Body of pancreas (tissue), 4 donors: ENCODE measurements around the gene GIGYF2.

Source experiments
- CTCF ChIP-seq, 7 experiments: fragments of 450-650 bp in 4 of 7; fragments of 200-600 bp in 3 of 7; sonication (generic) in 3 of 7; IDR thresholded peaks; one replicate each; pipeline ENCODE4 v1.5.1; 2016 to 2019; ENCODE audit warnings: antibody characterized with exemption in 7 of 7
- POLR2A ChIP-seq, 3 donors: fragments of 450-650 bp; IDR thresholded peaks; one replicate each; pipeline ENCODE4 v1.6.1; 2016; ENCODE audit warnings: antibody characterized with exemption in 3 of 3, mild to moderate bottlenecking in 2 of 3

DNA sequence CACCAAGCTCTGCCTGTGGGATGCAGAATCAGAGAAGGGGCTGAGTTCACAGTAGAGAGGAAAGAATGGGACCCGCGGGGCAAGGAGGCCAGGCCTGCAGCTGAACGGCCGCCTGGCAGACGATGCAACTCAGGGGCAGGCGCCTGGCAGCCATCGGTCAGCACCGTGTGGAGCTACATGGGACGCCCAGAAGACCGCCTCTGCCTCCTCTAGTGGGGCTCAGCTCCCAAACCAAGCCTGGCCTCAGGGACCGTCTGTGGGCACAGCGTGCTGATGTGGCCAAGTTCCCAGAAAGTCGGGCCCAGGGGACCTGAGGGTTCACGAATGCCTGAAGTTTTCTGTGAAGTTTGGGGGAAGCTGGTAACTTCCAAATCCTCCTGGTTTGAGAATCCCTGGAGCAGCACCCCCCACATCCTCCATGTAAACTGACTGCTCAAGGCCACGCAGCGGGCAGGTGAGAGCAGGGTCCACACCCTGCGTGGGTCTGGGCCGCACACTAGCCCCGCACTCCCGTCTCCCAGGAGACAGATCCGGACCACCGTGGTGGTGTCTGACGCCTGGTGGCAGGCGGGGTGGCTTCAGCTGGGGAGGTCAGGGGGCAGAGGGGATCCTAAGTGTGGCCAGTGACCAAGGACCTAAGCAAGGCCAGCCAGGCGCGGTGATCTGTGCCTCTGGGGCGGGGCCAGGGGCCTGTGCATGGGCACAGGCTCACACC is 187.6 kb downstream of the GIGYF2 start:
- TF ChIP-seq POLR2A (IDR thresholded peaks at IDR 0.05) (no peak), CTCF (IDR thresholded peaks at IDR 0.05) (no peak)
